T-cell (primary cell): Measurements from ENCODE around the gene SPACA5. TPM values are rescaled to one million over a fixed set of nuclear protein-coding genes. Genes with fewer than 3 reads are reported as not detected.
"Not testable (repeated sequence)": the region's sequence is repeated elsewhere in the genome, so short reads cannot be mapped to it uniquely, and the experiment has no call there.

ENCODE experiments used
- ATAC-seq, 4 experiments: fragments of 200-7000 bp in 3 of 4; fragments of 150-1000 bp in 1 of 4; cut with Tn5 transposase; replicated peaks in 1 of 4; 1 replicate in 3 of 4; 2 replicates in 1 of 4; pipeline ENCODE4 v1.10.0; 2021; ENCODE audit warnings: moderate library complexity in 3 of 4, mild to moderate bottlenecking in 2 of 4, moderate number of reproducible peaks in 1 of 4
- CTCF ChIA-PET, 2 donors: fragments of 300-600 bp; sonication (Branson Sonifier 250); formaldehyde crosslinking; loops; one replicate each; lab custom pipeline; 2022; ENCODE audit warnings: antibody characterized with exemption in 2 of 2; lab: Charles Lee
- POLR2A ChIA-PET, 2 donors: fragments of 300-600 bp; sonication (Branson Sonifier 250); formaldehyde crosslinking; loops; one replicate each; lab custom pipeline; 2022; ENCODE audit warnings: antibody characterized with exemption in 2 of 2; lab: Charles Lee
- DNase-seq, 35 experiments: peaks; one replicate each; pipeline versions ENCODE4 v3.0.0 to v3.0.0-alpha.2; 2013 to 2023
- H3K27ac ChIP-seq: one replicate; pipeline ENCODE4 v1.5.1; 2013; ENCODE audit warnings: low read length
- H3K27me3 ChIP-seq, 2 experiments: replicated peaks in 1 of 2; 1 replicate in 1 of 2; 2 replicates in 1 of 2; pipeline versions ENCODE4 v1.6.1 to v1.7.0; 2013; ENCODE audit warnings: low read length in 1 of 2, mixed read lengths in 1 of 2; ENCODE audit not compliant: control insufficient read depth in 2 of 2, insufficient read depth in 2 of 2; ENCODE audit errors: extremely low read depth in 1 of 2
- H3K36me3 ChIP-seq, 2 donors: 1 replicate in 1 of 2; 2 replicates in 1 of 2; pipeline versions ENCODE4 v1.6.1 to v1.7.0; 2013; ENCODE audit warnings: low read length in 1 of 2; ENCODE audit not compliant: control insufficient read depth in 2 of 2, insufficient read depth in 1 of 2; ENCODE audit errors: extremely low read depth in 1 of 2
- H3K4me1 ChIP-seq, 2 experiments: 1 replicate in 1 of 2; 2 replicates in 1 of 2; pipeline versions ENCODE4 v1.6.1 to v1.7.0; 2013; ENCODE audit warnings: low read length in 2 of 2, mixed read lengths in 1 of 2; ENCODE audit not compliant: insufficient read depth in 2 of 2, control insufficient read depth in 1 of 2; ENCODE audit errors: extremely low read depth in 1 of 2
- H3K4me3 ChIP-seq, 2 donors: 1 replicate in 1 of 2; 2 replicates in 1 of 2; pipeline versions ENCODE4 v1.5.1 to v1.7.0; 2013; ENCODE audit warnings: mild to moderate bottlenecking in 2 of 2, low read length in 1 of 2, moderate library complexity in 1 of 2; ENCODE audit not compliant: control insufficient read depth in 1 of 2; ENCODE audit errors: extremely low read depth in 1 of 2
- H3K9me3 ChIP-seq: 2 replicates; pipeline ENCODE4 v1.7.0; 2013
- H3K27ac Mint-ChIP-seq, 2 donors: one replicate each; pipeline ENCODE4 v1.8.0; 2020 to 2021; ENCODE audit warnings: mild to moderate bottlenecking in 2 of 2, mixed read lengths in 2 of 2
- H3K27me3 Mint-ChIP-seq, 2 donors: one replicate each; pipeline ENCODE4 v1.8.0; 2021 to 2022; ENCODE audit warnings: mixed read lengths in 2 of 2
- H3K36me3 Mint-ChIP-seq: one replicate; pipeline ENCODE4 v1.8.0; 2021; ENCODE audit warnings: mixed read lengths
- H3K4me1 Mint-ChIP-seq, 3 donors: one replicate each; pipeline ENCODE4 v1.8.0; 2020 to 2022; ENCODE audit warnings: mixed read lengths in 3 of 3, mild to moderate bottlenecking in 1 of 3
- H3K4me3 Mint-ChIP-seq, 3 donors: one replicate each; pipeline ENCODE4 v1.8.0; 2020 to 2022; ENCODE audit warnings: mild to moderate bottlenecking in 3 of 3, mixed read lengths in 3 of 3, moderate library complexity in 3 of 3
- H3K9me3 Mint-ChIP-seq, 3 donors: one replicate each; pipeline ENCODE4 v1.8.0; 2020 to 2022; ENCODE audit warnings: mixed read lengths in 3 of 3
- WGBS: methylation state at CpG from one replicate; pipeline ENCODE4 v1.1.5; 2013; ENCODE audit warnings: missing lambda C conversion rate; ENCODE audit not compliant: insufficient coverage; 5-methylcytosine and 5-hydroxymethylcytosine counted together
- total RNA-seq, 35 experiments: library from RNA in 6 of 35; stranded (reverse) in 6 of 35; fragments of 120-200 nt in 1 of 35; gene quantifications; one replicate each; pipeline versions ENCODE4 v1.2.1 to v1.2.4 and lab custom pipeline; 2013 to 2026

Gene SPACA5
- total RNA-seq, 5 donors from 2014 or later (not counting 1 experiment from before 2014, with no cell fraction given), result not detected

- no CpG with 5 or more reads among the region's 4 CpGs for WGBS
- POLR2A ChIA-PET, DNase-seq, ATAC-seq, H3K4me1 ChIP-seq, H3K27ac ChIP-seq, H3K4me3 Mint-ChIP-seq, H3K4me3 ChIP-seq, H3K9me3 ChIP-seq, H3K9me3 Mint-ChIP-seq, H3K27me3 ChIP-seq, H3K27me3 Mint-ChIP-seq, H3K4me1 Mint-ChIP-seq, H3K27ac Mint-ChIP-seq, H3K36me3 Mint-ChIP-seq, H3K36me3 ChIP-seq: not testable (repeated sequence)
- CTCF ChIA-PET, result interaction anchor here (0.7 to 1.8 kb wide), 7 partner anchors 173 to 200 kb away, joined by 3 to 8 read pairs (median 3); partner anchors contain the start of gene ZNF81 (in 2 of the 2)
Observed at GRCh38 chrX:48027545-48027944, 20.8 kb downstream of the SPACA5 start.

GRCh38 chrX:48028091-48028490 is 21.3 kb downstream of the SPACA5 start:
- H3K4me1 Mint-ChIP-seq, result peaks cover 6 to 9% (median 8%) of the 10 kb centered on the region in 3 donors
- WGBS, result 91% methylated on average over 5 of the region's 8 CpGs
- peaks cover 4% of the 10 kb centered on the region for H3K36me3 Mint-ChIP-seq
- Histone ChIP-seq H3K4me3 (no peak overlapping the region), H3K9me3 (no peaks in the 10 kb centered on the region), H3K27ac (no peak overlapping the region), H3K36me3 (no peaks in the 10 kb centered on the region), H3K27me3 (no peaks in the 10 kb centered on the region), H3K4me1 (peaks cover 0 to 5% of the 10 kb centered on the region in 2 experiments)
- no peak overlapping the region for H3K27ac Mint-ChIP-seq
- DNase-seq (no peak), ATAC-seq (no peak)
- ChIA-PET CTCF (interaction anchor here (1.1 to 1.8 kb wide), 3 partner anchors 174 to 196 kb away, joined by 3 to 8 read pairs (median 7); no protein-coding TSS in a partner anchor), POLR2A (interaction anchor here in 1 of 2 donors (0.7 kb wide), 1 partner anchor 16 kb away, joined by 3 read pairs; no protein-coding TSS in a partner anchor)
- H3K9me3 Mint-ChIP-seq, result no peaks in the 10 kb centered on the region
- no peak overlapping the region for H3K4me3 Mint-ChIP-seq
- peaks cover 0 to 6% of the 10 kb centered on the region in 2 donors for H3K27me3 Mint-ChIP-seq

DNA sequence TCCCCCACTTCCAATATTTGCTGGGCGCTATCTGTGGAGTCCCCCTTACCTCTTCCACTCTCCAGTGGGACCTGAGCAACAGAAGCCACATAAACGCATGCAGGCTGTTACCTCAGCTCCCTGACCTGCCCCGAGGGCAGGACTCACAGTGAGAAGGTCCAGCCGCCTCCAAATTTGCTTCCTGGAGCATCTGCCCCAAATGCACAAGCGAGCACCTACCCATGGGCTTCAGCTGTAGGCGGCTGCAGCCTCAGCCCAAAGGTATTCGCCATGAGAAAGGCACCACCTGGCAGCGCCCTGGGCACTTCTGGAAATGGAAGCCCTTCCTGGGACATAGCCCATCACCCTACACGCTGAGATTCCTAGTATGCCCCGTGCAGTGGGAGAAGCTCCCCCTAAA is 23.4 kb downstream of the SPACA5 start:
- WGBS, result 93% methylated on average over 4 of the region's 10 CpGs
- DNase-seq, result no peak
- H3K36me3 Mint-ChIP-seq, result peaks cover 4% of the 10 kb centered on the region
- CTCF ChIA-PET, result no interaction called here
- H3K9me3 Mint-ChIP-seq, result no peaks in the 10 kb centered on the region
- Histone ChIP-seq H3K27ac (no peak overlapping the region), H3K27me3 (no peaks in the 10 kb centered on the region), H3K9me3 (no peaks in the 10 kb centered on the region), H3K4me3 (no peak overlapping the region), H3K36me3 (no peaks in the 10 kb centered on the region), H3K4me1 (peaks cover 0 to 5% of the 10 kb centered on the region in 2 experiments)
- no peak for ATAC-seq
- POLR2A ChIA-PET, result no interaction called here
- H3K27ac Mint-ChIP-seq, result no peak overlapping the region
- peaks cover 6 to 9% (median 8%) of the 10 kb centered on the region in 3 donors for H3K4me1 Mint-ChIP-seq
- peaks cover 0 to 6% of the 10 kb centered on the region in 2 donors for H3K27me3 Mint-ChIP-seq
- no peak overlapping the region for H3K4me3 Mint-ChIP-seq

DNA sequence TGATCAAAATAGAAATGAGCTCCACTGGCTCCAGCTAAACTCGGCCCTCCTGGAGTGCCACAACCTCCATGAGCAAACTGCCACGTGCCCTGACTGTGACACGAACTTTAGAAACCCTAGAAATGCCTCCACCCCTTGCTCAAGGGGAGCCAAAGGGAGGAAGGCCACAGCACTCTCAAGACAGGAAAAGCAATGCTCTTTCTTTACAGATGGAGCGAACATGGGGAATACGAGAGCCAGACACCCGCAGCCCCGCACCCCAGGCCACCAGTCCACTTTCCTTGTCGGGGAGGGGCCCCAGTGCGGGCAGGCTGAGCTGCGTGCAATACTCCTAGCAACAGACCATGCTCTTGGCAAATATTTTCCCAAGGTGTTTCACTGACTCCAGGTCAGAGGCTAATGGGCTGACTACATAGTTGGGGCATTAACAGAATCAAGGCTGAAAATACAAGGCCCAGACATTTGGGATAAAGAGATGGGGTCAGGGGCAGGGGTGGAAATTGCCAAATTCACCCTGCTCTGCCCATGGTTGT is 23.9 kb downstream of the SPACA5 start:
- H3K4me3 Mint-ChIP-seq, H3K9me3 Mint-ChIP-seq, H3K27ac ChIP-seq, DNase-seq, CTCF ChIA-PET, H3K4me3 ChIP-seq, H3K27me3 ChIP-seq, H3K36me3 ChIP-seq, H3K9me3 ChIP-seq, H3K4me1 ChIP-seq, POLR2A ChIA-PET, H3K36me3 Mint-ChIP-seq, H3K4me1 Mint-ChIP-seq, H3K27me3 Mint-ChIP-seq, H3K27ac Mint-ChIP-seq, ATAC-seq: not testable (repeated sequence)
- WGBS, result no CpG with 5 or more reads among the region's 10 CpGs

- no peak overlapping the region for H3K27ac ChIP-seq
- H3K36me3 ChIP-seq, result no peaks in the 10 kb centered on the region
- Mint-ChIP-seq H3K36me3 (peaks cover 8% of the 10 kb centered on the region), H3K27me3 (peaks cover 0 to 6% of the 10 kb centered on the region in 2 donors), H3K4me3 (no peak overlapping the region), H3K4me1 (no peaks in the 10 kb centered on the region), H3K9me3 (no peaks in the 10 kb centered on the region), H3K27ac (no peak overlapping the region)
- no peak for ATAC-seq
- DNase-seq, result no peak
- H3K4me1 ChIP-seq, result no peaks in the 10 kb centered on the region
- ChIA-PET POLR2A (no interaction called here), CTCF (no interaction called here)
- 79% methylated on average over 2 of the region's 4 CpGs for WGBS
- H3K9me3 ChIP-seq, result no peaks in the 10 kb centered on the region
- no peaks in the 10 kb centered on the region for H3K27me3 ChIP-seq
- no peak overlapping the region for H3K4me3 ChIP-seq
Observed at GRCh38 chrX:48035891-48036290, 29.1 kb downstream of the SPACA5 start.

- POLR2A ChIA-PET, result interaction anchor here in 1 of 2 donors (0.6 kb wide), 1 partner anchor 248 kb away, joined by 5 read pairs; no protein-coding TSS in a partner anchor
- H3K27me3 ChIP-seq, result no peaks in the 10 kb centered on the region
- ATAC-seq, result no peak
- no peak for DNase-seq
- Mint-ChIP-seq H3K4me3 (no peak overlapping the region), H3K9me3 (no peaks in the 10 kb centered on the region), H3K27me3 (peaks cover 0 to 16% of the 10 kb centered on the region in 2 donors), H3K27ac (no peak overlapping the region), H3K4me1 (no peaks in the 10 kb centered on the region), H3K36me3 (peaks cover 14% of the 10 kb centered on the region)
- H3K27ac ChIP-seq, result no peak overlapping the region
- no peaks in the 10 kb centered on the region for H3K36me3 ChIP-seq
- CTCF ChIA-PET, result interaction anchor here in 1 of 2 donors (0.6 kb wide), 1 partner anchor 1373 kb away, joined by 3 read pairs; no protein-coding TSS in a partner anchor
- H3K4me3 ChIP-seq, result no peak overlapping the region
- H3K9me3 ChIP-seq, result no peaks in the 10 kb centered on the region
- 60% methylated on average over 1 of the region's 4 CpGs for WGBS
- no peaks in the 10 kb centered on the region for H3K4me1 ChIP-seq
Observed at GRCh38 chrX:48043056-48043455, 36.3 kb downstream of the SPACA5 start.
